ENCODE data around the gene ZMYM4. TPM values are rescaled to one million over a fixed set of nuclear protein-coding genes. Genes with fewer than 3 reads are reported as not detected.

The ZMYM4 gene

Small RNA genes within 50 kb of the gene (small RNA-seq; reads per million reads assigned to genes)
- gene RF00091 (ENCODE audit: low read depth), result not detected
